Measurements from ENCODE around the gene SLC16A3. TPM values are rescaled to one million over a fixed set of nuclear protein-coding genes. Genes with fewer than 3 reads are reported as not detected.

The SLC16A3 gene
- total RNA-seq, 2 experiments from 2014 or later: 93.4 to 99.0 TPM

DNA sequence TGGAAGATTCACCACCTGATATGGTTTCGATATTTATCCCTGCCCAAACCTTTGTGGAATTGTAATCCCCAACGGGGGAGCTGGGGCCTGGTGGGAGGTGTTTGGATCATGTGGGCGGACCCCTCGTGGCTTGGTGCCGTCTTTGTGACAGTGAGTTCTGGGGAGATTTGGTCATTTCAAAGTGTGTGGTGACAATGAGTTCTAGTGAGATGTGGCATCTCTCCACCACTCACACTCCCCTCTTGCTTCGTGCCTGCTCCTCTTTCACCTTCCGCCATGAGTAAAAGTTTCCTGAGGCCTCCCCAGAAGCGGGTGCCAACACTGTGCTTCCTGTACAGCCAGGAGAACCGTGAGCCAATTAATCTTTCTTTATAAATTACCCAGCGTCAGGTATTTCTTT is 25.9 kb upstream of the SLC16A3 start:
- ChIA-PET CTCF (no interaction called here), POLR2A (no interaction called here)
- H3K9me3 ChIP-seq (ENCODE audit: control insufficient read depth in 1 of 2, insufficient read depth in 1 of 2, low read length in 2 of 2): no peaks in the 10 kb centered on the region
- H3K4me1 ChIP-seq (ENCODE audit: insufficient read depth, low read length): peaks cover 51% of the 10 kb centered on the region
- Mint-ChIP-seq H3K27me3 (no peaks in the 10 kb centered on the region), H3K27ac (peak overlapping the region; percentile 79), H3K36me3 (ENCODE audit: low read depth) (peaks cover 6% of the 10 kb centered on the region), H3K4me3 (peak overlapping the region; percentile 4), H3K4me1 (ENCODE audit: low read depth) (peaks cover 62% of the 10 kb centered on the region), H3K9me3 (no peaks in the 10 kb centered on the region)
- TF ChIP-seq, protein P1, sequence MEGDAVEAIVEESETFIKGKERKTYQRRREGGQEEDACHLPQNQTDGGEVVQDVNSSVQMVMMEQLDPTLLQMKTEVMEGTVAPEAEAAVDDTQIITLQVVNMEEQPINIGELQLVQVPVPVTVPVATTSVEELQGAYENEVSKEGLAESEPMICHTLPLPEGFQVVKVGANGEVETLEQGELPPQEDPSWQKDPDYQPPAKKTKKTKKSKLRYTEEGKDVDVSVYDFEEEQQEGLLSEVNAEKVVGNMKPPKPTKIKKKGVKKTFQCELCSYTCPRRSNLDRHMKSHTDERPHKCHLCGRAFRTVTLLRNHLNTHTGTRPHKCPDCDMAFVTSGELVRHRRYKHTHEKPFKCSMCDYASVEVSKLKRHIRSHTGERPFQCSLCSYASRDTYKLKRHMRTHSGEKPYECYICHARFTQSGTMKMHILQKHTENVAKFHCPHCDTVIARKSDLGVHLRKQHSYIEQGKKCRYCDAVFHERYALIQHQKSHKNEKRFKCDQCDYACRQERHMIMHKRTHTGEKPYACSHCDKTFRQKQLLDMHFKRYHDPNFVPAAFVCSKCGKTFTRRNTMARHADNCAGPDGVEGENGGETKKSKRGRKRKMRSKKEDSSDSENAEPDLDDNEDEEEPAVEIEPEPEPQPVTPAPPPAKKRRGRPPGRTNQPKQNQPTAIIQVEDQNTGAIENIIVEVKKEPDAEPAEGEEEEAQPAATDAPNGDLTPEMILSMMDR (IDR thresholded peaks at IDR 0.05): no peak
- no peaks in the 10 kb centered on the region for H3K27me3 ChIP-seq (ENCODE audit: control insufficient read depth in 1 of 2, insufficient read depth in 2 of 2, low read length in 2 of 2)
- intact Hi-C loops (cut with DNase I, micrococcal nuclease): loop anchor here in 1 of 2 experiments (5.0 to 10.0 kb wide), 2 partner anchors 34 to 92 kb away; no protein-coding TSS in a partner anchor
- H3K36me3 ChIP-seq (ENCODE audit: insufficient read depth, low read length): peaks cover 2% of the 10 kb centered on the region
- DNase-seq (peak in 1 of 14 experiments; percentile 9), ATAC-seq (ENCODE audit: poor library complexity) (no peak)
- H3K4me3 ChIP-seq (ENCODE audit: low read length): no peak overlapping the region
- no peak overlapping the region for H3K27ac ChIP-seq (ENCODE audit: low read depth in 1 of 2, low read length in 2 of 2)

- intact Hi-C loops (cut with DNase I, micrococcal nuclease): loop anchor here in 1 of 2 experiments (5.0 to 10.0 kb wide), 2 partner anchors 33 to 91 kb away; no protein-coding TSS in a partner anchor
- Mint-ChIP-seq H3K4me1 (ENCODE audit: low read depth) (peaks cover 56% of the 10 kb centered on the region), H3K27ac (peak overlapping the region; percentile 95), H3K9me3 (no peaks in the 10 kb centered on the region), H3K27me3 (no peaks in the 10 kb centered on the region), H3K36me3 (ENCODE audit: low read depth) (peaks cover 6% of the 10 kb centered on the region), H3K4me3 (no peak overlapping the region)
- H3K27me3 ChIP-seq (ENCODE audit: control insufficient read depth in 1 of 2, insufficient read depth in 2 of 2, low read length in 2 of 2): no peaks in the 10 kb centered on the region
- TF ChIP-seq, protein P1 (IDR thresholded peaks at IDR 0.05): no peak
- H3K4me1 ChIP-seq (ENCODE audit: insufficient read depth, low read length): peaks cover 45% of the 10 kb centered on the region
- POLR2A ChIA-PET: interaction anchor here (0.6 kb wide), 1 partner anchor 16 kb away, joined by 3 read pairs; no protein-coding TSS in a partner anchor
- DNase-seq (no peak), ATAC-seq (ENCODE audit: poor library complexity) (no peak)
- no peaks in the 10 kb centered on the region for H3K9me3 ChIP-seq (ENCODE audit: control insufficient read depth in 1 of 2, insufficient read depth in 1 of 2, low read length in 2 of 2)
- CTCF ChIA-PET: interaction anchor here (1.0 kb wide), 1 partner anchor 32 kb away, joined by 3 read pairs; no protein-coding TSS in a partner anchor
- H3K27ac ChIP-seq (ENCODE audit: low read depth in 1 of 2, low read length in 2 of 2): no peak overlapping the region
- no peak overlapping the region for H3K4me3 ChIP-seq (ENCODE audit: low read length)
- H3K36me3 ChIP-seq (ENCODE audit: insufficient read depth, low read length): peaks cover 2% of the 10 kb centered on the region
Measured at GRCh38 chr17:82203920-82204319, 24.9 kb upstream of the SLC16A3 start.

DNA sequence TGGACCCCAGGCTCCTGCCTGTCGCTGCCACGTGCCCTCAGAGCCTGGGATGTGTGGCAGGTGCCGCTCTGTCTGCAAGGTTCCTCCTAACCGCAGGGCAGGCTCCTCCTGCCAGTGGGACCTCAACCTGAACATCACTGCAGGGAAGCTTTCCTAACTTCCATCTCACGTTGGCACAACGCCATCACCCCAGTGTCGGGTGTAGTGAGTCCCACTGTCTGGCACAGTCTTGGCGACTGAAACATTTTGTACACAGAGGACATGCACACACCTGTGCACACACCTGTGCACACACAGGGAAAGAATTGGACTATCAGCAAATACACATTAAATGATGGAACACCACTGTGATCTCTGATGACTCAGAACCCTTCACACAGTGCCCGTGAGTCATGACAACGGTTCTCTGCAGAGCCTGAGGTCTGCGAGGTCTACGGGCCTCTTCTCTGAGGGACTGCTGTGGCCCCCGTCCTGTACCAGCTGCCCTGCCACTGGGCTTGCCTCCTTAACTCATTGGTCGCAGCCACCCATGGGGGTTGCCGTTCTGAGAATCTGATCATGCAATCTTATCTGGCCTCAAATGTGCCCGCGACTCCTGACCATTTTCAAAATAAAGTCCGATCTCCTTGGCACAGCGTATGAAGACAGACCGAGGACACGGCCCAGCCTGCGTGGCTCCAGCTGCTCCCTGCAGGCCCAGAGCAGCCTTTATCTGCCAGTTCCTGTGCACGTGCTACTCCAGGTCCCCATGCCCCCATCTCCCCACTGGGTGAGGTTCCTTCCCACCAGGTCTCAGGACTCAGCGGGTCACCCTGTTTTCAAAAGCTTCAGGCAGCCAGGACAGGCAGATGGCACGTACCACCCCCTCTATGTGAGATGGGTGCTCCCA is 23.8 kb upstream of the SLC16A3 start:
- ATAC-seq (ENCODE audit: poor library complexity) (no peak), DNase-seq (peak in 2 of 14 experiments; percentile 15 to 41)
- Mint-ChIP-seq H3K27ac (peak overlapping the region; percentile 95), H3K4me1 (ENCODE audit: low read depth) (peaks cover 57% of the 10 kb centered on the region), H3K27me3 (no peaks in the 10 kb centered on the region), H3K36me3 (ENCODE audit: low read depth) (peaks cover 6% of the 10 kb centered on the region), H3K9me3 (no peaks in the 10 kb centered on the region), H3K4me3 (no peak overlapping the region)
- Histone ChIP-seq H3K27ac (ENCODE audit: low read depth in 1 of 2, low read length in 2 of 2) (no peak overlapping the region), H3K36me3 (ENCODE audit: insufficient read depth, low read length) (no peaks in the 10 kb centered on the region), H3K4me3 (ENCODE audit: low read length) (no peak overlapping the region), H3K27me3 (ENCODE audit: control insufficient read depth in 1 of 2, insufficient read depth in 2 of 2, low read length in 2 of 2) (no peaks in the 10 kb centered on the region), H3K4me1 (ENCODE audit: insufficient read depth, low read length) (peaks cover 33% of the 10 kb centered on the region), H3K9me3 (ENCODE audit: control insufficient read depth in 1 of 2, insufficient read depth in 1 of 2, low read length in 2 of 2) (no peaks in the 10 kb centered on the region)
- ChIA-PET CTCF (interaction anchor here (1.0 to 2.3 kb wide), 9 partner anchors 9 to 174 kb away, joined by 3 to 14 read pairs (median 6); partner anchors contain the start of gene SLC16A3), POLR2A (interaction anchor here (0.8 to 2.5 kb wide), 13 partner anchors 10 to 314 kb away, joined by 3 to 23 read pairs (median 4); partner anchors contain the start of genes DCXR and FOXK2)
- TF ChIP-seq, protein P1 (IDR thresholded peaks at IDR 0.05): no peak
- intact Hi-C loops (cut with DNase I, micrococcal nuclease): loop anchor here in 1 of 2 experiments (5.0 to 10.0 kb wide), 2 partner anchors 32 to 90 kb away; no protein-coding TSS in a partner anchor
